Umbilical cord (tissue), 2 donors: ENCODE results near the gene PGM3. TPM values are rescaled to one million over a fixed set of nuclear protein-coding genes. Genes with fewer than 3 reads are reported as not detected.
"Not testable (repeated sequence)": the region's sequence is repeated elsewhere in the genome, so short reads cannot be mapped to it uniquely, and the experiment has no call there.

Experiments
- DNase-seq: peaks from one replicate; pipeline ENCODE4 v3.0.0-alpha.2; 2015; ENCODE audit warnings: low spot score
- total RNA-seq: library from RNA; depleted of rRNA; stranded (reverse); fragments of >200 nt; gene quantifications from one replicate; pipeline ENCODE4 v1.2.3, GENCODE V29; 2014; ENCODE audit warnings: low replicate concordance; ENCODE audit not compliant: insufficient read depth

PGM3 gene
- 99.9 TPM for total RNA-seq

DNA sequence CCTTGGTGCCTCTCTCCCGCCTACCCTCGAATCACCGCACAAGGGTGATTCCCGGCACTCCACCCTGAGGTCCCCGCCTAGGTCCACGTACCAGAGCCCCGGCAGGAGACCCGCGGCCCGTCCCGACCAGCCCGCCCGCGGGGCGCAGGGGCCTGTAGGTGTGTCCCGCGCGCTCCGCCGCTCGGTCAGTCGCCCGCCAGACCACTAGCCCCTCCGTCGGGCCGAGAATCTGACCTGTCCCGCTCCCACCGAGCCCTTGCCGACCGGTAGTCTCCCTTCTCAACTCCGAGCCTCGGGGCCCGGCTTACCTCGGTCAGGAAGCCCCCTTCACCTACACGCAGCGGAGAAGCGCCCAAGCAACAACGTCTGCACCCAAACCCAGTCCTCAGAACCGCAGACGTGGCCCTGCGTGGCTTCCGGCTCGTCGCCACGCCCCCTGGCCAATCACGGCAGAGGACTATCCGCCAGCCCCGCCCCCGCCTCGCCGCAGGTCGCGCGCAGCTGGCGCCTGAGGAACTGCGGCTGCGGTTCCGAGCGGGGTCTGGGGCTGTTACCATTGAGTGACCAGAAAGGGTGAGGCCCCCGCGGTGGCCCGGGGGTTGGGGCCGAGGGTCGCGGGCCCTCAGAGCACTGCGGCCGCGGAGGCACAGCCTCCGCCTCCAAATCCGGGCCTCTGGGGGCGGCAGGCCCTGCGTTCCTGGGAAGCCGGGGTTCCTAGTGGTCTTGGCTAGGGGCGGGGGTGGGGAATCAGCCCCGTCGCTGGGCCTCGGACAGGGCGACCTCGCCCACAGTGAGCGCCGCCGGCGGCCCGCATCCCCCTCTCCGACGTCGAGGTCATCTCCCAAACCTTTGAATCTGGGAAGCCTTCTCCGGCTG, at the start of gene PGM3, which contains the start of gene RWDD2A:
PGM3 (minus strand) TSS at position 395 of the 876 bp plus-strand sequence. CDS start 2,253 bp downstream, outside the sequence.
RWDD2A (plus strand) TSS at position 487 of the 876 bp plus-strand sequence. CDS start 1,095 bp downstream, outside the sequence.
- DNase-seq: peak; percentile 93

DNA sequence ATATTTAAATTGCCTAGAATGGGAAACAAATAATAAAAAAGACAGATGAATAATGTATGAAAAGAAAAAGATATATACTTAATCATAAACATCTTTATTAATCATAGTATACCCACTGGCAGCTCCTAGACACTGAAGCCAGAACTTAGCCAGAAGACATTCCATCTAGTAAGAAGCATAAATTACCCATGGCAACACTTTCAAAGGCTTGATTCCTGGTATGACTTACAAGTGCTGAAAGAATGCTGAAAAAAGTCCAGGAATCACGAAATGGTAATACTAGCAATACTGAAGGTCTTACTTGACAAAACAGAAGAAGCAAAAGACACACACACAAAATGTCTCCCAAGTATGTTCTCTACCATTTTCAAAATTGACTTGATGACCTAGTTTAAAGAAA, 38.1 kb upstream of the PGM3 start:
- peak; percentile 50 for DNase-seq

DNA sequence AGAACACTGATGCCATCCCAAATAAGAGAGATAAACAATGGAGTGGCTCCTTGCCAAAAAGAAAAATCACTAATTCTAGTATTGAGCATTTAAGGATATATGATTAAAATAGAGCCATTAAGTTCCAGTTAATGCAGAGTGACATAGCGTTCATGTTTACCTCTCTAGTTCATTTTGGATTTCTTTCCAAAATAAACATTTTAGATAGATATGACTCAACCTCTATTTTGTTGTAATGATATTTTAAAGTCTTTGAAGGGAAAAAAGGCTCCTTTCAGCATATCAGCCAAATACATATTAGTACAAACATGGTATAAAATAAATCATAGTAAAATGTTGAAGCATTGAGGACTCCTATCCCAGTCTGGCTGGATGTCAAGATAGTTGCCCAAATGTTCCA, 33.5 kb upstream of the PGM3 start:
- no peak for DNase-seq

- peak; percentile 71 for DNase-seq
These were observed 28.9 kb upstream of the PGM3 start for GRCh38 chr6:83221889-83222479.

- DNase-seq: peak; percentile 84
These were observed 28.2 kb upstream of the PGM3 start for GRCh38 chr6:83221276-83221675.

GRCh38 chr6:83220121-83220520, 27.1 kb upstream of the PGM3 start:
- DNase-seq: no peak

- no peak for DNase-seq
These were observed 25.6 kb upstream of the PGM3 start for GRCh38 chr6:83218646-83219045.

DNA sequence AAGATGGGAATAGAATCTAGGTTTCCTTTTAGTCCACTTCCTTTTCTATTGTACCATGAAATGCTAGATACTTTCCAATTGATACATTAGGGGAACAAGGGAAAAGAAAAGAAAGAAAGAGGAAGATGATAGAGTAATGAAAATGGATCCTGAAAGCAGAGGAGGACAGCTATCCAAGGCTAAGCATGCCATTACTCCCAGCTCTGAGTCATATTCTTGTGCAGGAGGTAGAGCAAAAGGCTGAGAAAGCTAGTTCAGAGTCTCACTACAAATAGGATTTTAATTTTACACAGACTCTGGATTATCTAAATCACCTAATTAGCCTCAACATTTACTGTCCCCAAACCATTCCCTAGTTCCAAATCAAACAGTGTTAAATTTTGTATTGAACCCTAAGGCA, 23.7 kb upstream of the PGM3 start:
- no peak for DNase-seq

GRCh38 chr6:83215131-83216047, 22.3 kb upstream of the PGM3 start:
- DNase-seq: peak; percentile 82

DNA sequence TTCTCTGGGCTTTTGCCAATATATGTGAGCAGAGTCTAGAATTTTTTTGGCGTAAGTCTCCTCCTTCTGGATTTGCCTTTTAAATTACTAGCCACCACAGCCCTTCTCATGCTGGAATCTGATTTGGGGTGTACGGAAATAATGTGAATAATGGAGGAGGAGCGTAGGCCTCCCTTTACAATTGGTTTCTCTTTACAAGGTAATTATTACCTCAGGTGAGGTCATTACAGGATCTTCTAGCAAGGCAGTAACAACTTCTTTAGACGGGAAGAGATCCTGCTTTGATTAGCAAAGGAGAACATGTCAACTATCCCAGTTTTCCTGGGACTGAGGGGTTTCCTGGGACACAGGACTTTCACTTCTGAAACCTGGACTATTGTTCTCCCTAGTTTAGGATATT, 9.0 kb upstream of the PGM3 start:
- no peak for DNase-seq

- DNase-seq: no peak
These were observed 6.8 kb upstream of the PGM3 start for GRCh38 chr6:83199863-83200225.

DNA sequence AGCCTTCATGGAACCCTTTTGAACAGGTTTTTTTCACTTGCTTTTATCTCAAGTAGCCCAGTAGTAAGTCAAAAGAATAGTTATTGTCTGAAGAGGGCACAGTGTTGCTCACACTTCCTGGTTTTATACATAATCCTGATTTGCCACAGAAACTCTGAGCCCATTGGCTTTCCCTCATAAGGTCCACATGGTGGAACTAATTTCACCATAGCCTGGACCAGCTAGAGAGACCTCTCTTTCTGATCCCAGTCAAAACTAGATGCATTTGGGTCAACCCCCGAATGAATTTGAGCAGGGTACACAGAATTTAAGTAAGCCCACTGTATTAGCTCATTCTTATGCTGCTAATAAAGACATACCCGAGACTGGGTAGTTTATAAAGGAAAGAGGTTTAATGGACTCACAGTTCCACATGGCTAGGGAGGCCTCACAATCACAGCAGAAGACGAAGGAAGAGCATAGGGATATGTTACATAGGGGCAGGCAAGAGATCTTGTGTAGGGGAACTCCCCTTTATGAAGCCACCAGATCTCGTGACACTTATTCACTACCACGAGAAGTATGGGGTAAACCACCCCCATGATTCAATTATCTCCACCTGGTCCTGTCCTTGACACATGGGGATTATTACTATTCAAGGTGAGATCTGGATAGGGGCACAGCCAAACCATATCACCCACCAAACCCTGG, 6.3 kb upstream of the PGM3 start:
- no peak for DNase-seq

- DNase-seq: no peak
These were observed 5.6 kb upstream of the PGM3 start for GRCh38 chr6:83198486-83199172.

- DNase-seq: peak; percentile 26
These were observed 892 bp upstream of the PGM3 start for GRCh38 chr6:83193747-83194566.

DNA sequence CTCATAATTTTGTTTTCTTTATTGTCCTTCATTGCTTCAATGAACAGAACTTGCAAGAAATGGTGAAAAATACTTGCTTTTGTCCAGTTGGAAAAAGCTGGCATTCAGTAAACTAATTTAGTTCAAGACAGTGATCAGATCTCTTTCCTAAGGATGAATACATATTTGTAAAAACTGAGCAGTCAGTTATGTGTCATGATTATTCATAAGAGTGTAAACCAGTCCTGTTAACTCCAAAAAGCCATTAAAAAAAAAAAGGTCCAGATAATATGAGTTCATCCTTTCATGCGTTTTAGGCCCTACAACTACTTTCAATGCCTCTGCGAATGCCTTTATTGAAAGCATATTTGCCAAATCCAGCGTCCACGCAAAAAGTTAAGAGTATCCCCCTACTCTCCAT, 609 bp downstream of the PGM3 start:
- DNase-seq: peak; percentile 31

DNA sequence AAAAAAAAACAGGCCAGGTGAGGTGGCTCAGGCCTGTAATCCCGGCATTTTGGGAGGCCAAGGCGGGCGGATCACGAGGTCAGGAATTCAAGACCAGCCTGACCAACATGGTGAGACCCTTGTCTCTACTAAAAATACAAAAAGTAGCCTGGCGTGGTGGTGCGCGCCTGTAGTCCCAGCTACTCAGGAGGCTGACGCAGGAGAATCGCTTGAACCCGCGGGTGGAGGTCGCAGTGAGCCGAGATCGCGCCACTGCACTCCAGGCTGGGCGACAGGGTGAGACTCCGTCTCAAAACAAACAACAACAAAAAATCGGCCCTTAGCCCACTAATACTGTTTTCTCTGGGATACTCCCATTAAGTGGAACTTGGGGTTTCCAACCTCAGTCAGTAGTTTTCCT, 1.1 kb downstream of the PGM3 start:
- not testable (repeated sequence) for DNase-seq

- peak; percentile 34 for DNase-seq
These were observed 2.4 kb downstream of the PGM3 start for GRCh38 chr6:83190626-83191025.

DNA sequence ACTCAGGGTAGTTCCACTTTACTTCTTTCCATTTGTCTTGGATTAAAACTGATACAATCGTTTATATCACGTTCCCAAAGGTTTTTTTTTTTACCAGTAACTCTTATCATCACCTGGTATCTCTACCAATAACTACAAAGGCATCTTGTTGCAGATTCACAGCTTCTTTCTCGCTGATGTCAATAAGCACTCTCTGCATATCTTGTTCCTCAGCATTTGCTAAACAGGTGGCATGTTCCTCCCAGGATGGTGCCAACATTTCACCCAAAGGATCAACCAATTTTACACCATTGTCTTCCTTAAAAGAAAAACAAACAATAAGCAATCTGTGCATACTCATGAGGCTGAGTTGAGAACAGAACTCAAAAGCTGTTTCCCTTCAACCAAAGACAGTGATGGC, 4.6 kb downstream of the PGM3 start:
- no peak for DNase-seq

DNA sequence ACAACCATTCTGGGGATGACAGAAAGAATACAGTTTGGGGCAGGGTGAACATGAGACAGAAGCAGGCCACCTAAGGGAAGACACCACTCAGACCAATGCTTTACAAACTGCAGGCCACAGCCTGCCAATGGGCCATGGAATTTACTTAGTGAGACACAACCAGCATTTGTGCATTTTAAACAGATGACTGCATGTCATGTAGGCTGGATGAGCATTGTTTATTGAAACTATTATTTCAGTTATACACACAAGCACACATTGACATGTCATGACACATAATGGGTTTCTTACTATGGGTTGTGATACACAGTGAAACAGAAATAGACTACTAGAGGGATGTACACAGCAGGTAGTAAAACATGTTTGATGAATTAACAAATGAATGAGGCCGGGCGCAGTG, 8.0 kb downstream of the PGM3 start:
- DNase-seq: no peak
